Measurements from ENCODE around the gene OR5W2.

OR5W2 gene

DNA sequence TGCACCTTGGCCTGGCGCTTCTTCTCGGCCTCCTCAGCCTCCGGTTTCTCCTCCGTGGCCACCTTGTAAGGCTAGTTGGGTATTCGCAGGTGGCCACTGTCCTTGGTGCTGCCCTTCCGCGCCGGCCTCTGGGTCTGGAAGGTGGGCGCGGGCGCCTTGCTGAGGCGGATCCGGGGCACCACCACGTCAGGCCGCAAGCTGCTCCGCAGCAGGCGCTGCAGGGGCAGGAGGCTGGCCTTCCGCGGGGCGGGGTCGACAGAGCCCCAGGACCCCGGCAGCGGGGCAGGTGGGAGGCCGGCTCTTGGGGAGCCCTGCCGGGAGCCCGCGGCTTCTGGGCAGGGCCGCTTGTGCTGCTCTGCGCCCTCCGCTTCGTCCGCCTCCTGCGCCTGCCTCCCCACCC lies 41.7 kb downstream of the OR5W2 start:
- TF ChIP-seq REST (IDR thresholded peaks at IDR 0.05; ENCODE audit: insufficient read depth in 1 of 2, low read depth in 2 of 2, low read length in 2 of 2) = peak in 1 of 2 experiments; percentile 72; a peak in 2 of 4 replicates
